GM19397 (cell line): ENCODE results near the gene CILP2.

Experiments used
- ATAC-seq: cut with Tn5 transposase; IDR thresholded peaks from one replicate; pipeline ENCODE4 v1.9.1; 2021; ENCODE audit warnings: mild to moderate bottlenecking, moderate library complexity; ENCODE audit not compliant: unreplicated experiment

CILP2 gene

DNA sequence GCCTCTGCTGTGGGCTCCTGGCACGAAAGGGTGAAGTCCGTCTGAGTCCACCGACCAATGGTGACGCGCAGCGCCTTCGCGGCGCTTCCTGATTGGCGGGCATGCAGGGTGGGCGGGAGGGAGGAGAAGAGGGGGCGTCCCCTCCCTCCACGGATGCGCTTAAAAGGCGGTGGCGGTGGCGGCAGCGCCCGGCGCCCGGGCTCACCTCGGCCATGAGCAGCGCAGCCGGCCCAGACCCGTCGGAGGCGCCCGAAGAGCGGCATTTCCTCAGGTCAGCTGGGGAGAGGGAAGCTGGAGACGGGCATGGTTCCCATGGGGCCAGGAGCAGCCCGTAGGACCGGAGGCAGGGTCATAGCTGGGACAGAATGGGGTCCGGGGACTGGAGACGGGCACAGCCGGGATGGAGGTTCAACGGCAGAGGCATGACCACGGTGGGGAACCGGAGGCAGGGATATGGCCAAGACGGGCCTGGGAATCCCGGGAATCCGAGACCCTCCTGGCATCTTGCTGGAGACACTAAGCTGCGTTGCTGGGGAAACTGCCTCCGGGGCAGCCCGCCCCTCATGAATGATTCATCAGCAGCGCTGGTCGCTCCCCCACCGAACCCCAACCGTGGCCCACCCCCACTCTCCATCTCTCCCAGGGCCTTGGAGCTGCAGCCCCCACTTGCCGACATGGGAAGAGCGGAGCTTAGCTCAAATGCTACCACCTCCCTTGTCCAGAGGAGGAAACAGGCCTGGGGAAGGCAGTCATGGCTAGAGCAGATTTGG is 9.2 kb upstream of the CILP2 start, which contains the start of gene YJEFN3:
Gene YJEFN3 (plus strand): TSS at position 191 of the 770 bp plus-strand sequence. CDS start 22 bp downstream, at position 213.
- ATAC-seq: no peak

DNA sequence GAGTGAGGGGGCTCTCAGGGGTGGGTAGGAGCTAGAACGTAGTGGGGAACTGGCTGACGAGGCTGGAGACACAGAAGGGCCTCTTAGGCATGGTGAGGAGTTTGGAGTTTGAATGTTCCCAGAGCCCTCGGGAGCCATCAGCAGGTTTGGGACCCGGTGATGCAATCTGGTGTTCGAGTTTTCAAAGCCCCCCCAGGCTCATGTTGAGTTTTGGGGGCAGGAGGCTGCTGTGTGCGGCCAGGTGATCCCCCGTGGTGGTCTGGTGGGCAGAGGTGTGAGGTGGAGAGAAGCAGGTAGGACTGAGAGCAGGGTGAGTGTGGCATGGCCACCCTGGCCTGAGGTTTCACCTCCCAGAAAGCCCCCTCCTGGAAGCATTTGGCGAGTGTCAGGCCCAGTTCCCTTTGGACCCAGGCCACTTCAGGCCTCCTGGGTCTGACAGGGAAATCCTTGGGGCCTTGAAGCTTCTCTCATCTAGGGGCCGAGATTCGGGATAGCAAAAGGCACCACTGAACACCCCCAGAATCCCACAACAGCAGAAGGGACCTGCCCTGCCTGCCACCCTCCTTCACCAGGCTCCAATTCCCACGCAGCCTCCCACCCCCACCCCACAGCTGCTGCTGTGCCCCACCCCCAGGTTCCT is 8.2 kb upstream of the CILP2 start:
- no peak for ATAC-seq

DNA sequence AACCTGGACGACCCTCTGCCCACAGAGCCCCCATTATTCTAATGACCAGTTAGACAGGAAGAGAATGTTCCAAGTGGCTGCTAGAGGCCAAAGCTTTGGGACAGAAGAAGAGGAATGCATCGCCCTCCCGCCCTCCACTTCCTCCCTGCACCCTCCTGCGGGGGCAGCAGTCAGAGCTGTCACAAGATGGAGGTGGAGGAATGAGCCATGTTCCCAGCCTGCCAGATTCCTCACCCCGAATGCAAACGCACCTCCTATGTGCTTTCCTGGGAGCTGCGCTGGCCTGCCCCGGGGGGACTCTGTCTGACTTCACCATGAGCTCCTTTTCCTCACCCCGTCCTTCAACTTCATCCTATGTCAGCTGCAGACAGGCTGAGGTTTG is 7.7 kb upstream of the CILP2 start:
- no peak for ATAC-seq

DNA sequence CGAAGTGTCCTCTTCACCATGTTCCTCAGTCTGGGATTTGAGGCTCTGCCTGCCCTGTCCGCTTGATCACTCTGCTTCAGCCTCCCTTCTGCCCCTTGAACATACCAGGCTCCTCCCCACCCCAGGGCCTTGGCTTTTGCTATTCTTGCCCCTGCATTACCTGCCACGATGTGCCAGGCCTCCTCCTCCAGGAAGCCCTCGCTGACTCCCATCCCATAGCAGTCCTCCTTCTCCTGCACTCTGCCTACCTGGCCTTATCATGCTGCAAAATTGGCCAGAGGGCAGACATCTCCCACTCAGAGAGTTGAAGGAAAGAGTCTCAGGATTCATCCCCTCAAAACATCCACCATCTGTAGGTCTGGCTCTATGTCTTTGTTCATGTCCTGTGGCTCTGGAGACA is 7.2 kb upstream of the CILP2 start:
- no peak for ATAC-seq

DNA sequence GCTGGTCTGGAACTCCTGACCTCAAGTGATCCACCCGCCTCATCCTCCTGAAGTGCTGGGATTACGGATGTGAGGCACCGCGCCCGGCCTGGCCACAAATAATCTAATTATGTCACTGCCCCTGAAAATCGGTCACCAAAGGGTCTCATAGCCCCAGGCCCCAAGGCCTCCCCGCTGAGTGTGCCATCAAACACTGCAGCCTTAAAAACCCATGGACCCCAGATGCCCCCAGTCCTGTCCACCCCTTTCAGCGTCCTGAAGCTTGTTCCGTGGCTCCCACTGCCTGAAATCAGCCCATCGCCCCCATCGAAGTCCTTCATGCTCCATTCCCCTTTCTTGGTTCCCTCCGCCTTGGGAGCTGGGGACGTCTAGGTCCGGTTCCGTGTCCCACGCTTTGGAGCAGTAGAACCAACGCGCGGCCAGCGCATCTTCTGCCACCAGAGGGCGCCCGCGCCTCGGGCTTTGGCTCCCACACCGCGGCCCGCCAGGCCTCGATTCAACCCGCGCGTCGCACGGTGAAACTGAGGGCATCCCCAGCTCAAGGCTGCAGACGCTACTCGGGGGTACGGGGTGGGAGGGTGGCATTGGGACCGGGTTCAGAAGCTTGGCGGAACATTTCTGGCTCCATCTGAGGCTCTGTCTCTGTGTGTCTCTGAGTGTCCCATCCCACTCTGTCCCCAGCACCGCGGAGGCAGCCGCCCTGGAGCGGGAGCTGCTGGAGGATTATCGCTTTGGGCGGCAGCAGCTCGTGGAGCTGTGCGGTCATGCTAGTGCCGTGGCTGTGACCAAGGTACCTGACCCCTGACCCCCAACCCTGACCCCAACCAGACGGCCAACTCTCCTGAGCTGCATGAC is 5.9 kb upstream of the CILP2 start:
- ATAC-seq: no peak

DNA sequence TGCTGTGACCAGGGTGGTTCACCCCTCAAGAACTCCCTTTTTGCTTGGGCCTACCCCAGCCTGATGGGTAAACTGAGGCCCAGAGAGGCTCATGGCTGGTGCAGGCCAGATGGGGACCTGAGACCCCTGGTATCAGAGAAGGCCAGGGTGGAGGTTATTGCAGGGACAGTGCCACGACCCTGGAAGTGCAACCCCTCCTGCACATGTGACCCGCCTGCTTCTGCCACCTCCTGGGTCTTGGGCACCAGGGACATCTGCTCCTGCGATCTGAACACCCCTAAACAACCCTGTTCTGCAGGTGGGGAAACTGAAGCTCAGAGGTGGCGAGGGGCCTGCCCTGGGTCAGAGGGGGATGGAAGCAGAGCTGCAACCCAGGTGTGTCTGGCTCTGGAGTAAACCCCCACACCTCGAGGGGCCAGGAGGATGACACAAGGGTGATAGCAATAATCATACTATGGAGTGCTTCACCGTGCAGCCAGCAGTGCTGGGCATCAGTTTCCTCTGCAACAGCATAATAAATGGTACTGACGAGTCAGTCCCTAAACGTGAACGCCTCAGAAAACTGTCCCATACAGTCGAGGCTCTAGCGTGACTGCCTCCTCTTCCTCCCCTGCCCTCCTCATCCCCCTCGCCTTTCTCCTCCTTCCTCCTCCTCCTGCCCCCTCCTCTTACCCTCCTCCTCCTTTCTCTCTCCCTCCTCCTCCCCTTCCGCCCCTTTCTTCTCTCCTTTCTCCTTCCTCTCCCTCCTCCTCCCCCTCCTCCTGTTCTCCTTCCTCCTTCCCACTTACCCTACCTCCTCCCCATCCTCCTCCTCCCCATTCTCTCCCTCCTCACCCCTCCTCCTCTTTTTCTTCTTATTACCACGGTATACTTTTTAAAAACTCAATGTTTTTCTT is 5.0 kb upstream of the CILP2 start:
- no peak for ATAC-seq

DNA sequence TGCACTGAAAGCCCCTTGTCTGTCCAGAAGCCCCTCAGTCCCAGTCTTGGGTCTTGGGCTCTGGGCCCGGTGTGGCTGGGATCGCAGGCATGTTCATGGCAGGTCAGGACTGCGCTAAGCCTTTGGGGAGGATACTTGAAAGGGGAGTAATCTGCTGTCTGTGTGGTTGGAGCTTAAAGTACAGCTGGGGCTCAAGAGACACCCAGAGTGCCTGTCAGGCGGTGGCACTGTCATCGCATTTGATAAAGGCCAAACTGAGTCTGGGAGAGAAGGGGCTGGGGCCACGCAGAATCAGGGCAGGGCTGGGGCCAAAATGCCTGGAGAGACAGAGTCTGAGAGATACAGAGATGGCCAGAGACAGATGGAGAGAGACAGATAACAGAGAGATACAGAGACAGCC is 4.2 kb upstream of the CILP2 start:
- no peak for ATAC-seq

DNA sequence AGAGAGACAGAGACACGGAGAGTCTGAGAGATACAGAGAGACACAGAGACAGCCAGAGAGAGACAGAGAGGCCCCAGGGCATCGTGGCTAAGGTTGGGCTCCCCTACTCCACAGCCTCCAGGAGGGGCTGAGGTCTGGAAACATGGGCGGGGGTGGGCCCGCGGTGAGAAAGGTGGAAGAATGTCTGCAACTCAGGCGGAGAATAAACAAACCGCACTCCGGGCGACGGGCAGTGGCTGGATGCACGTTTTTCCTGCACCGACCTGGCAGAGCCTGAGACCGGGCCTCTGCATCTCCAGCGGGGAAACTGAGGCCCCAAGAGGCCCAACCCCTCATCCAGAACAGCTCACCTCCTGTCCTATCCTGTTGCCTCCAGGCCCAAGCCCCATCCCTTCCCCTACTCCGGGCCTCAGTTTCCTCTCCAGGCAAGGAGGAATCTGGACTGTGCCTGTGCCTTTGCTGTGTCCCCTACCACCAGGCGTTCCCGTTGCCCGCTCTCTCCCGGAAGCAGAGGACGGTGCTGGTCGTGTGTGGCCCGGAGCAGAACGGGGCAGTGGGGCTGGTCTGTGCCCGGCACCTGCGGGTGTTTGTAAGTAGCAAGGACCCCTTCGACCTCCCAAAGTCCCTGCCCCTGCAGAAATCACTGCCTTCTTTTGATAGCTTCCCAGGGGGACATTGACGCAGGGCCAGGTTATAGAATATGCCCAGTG is 3.4 kb upstream of the CILP2 start:
- ATAC-seq: no peak

DNA sequence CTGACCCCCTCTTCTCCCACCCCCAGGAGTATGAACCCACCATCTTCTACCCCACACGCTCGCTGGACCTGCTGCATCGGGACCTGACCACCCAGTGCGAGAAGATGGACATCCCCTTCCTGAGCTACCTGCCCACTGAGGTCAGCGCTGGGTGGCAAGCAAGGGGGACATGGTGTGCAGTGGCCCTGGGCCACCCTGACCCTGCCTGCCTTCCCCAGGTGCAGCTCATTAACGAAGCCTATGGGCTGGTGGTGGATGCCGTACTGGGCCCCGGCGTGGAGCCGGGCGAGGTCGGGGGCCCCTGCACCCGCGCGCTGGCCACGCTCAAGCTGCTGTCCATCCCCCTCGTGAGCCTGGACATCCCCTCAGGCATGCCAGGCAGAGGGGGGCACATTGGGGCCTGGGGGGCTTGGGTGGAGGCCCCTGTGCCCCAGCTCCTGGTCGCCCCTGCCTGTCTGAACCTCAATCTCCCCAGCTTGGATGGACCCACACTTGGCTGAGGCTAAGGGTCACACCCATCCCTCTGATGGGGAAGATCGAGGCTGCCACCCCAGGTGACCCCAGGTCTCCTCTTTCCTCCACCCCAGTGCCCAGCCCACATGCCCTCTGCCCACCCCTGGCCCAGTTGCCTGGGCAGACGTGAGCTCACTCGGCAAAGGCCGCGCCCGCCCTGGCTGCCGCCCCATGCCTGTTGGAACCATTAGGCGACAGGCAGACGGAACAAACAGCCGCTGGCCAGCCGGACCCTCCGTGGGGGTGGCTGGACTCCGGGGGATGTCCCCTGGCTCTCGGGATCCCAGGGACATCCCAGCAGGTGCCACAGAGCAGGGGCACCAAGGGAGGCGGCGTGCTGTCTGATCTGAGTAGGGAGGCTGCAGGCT is 2.5 kb upstream of the CILP2 start:
- ATAC-seq: no peak

DNA sequence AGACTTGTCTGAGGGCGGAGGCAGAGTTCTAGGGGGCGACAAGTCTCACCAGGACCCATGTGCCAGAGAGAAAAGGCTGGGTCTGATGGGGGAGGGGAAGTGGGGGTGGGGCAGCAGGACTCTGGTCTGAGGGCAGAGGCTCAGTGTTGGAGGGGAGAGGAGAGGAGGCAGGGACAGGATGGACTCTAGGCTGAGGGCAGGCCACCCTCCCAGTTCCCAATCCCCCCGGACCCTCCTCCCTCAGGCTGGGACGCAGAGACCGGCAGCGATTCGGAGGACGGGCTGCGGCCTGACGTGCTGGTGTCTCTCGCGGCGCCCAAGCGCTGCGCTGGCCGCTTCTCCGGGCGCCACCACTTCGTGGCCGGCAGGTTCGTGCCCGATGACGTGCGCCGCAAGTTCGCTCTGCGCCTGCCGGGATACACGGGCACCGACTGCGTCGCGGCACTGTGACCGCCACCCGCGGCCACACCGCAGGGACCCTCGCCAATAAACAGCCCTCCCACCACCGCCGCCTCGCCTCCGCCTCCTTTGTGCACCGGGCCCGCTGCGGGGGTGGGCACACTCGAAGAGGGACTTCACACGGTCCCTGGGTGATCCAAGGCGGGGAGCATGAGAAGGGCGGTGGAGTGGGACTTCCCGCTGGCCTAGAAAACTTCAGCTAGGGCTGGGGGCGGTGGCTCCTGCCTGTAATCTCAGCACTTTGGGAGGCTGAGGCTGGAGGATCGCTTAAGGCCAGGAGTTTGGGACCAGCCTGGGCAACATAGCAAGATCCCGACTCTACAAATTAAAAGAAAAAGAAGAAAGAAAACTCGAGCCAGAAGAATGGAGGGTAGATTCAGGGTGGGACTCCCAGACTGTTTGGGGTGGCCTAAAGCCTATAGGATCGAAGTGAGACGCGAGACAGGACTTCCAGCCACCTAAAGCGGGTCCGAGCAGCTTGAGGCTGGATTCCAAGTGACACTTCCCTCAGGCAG is 703 bp upstream of the CILP2 start:
- no peak for ATAC-seq

DNA sequence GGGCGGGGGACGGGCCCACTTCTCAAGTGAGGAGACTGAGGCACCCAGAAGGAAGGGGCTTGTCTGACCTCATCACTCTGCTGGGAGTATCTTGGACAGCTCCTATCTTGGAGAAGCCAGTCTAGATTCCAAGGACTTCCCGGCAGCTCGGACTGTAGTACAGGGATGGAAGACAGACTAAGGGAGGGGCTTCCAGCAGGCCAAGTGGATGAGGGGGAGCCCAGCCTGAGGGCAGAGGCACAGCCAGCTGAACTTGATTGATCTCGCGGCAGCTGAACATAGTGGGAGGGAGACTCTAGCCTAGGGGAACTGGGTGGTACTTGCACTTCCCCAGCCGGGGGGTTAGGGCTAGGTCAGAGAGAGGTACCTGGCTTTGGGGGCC is 711 bp downstream of the CILP2 start:
- ATAC-seq: no peak

DNA sequence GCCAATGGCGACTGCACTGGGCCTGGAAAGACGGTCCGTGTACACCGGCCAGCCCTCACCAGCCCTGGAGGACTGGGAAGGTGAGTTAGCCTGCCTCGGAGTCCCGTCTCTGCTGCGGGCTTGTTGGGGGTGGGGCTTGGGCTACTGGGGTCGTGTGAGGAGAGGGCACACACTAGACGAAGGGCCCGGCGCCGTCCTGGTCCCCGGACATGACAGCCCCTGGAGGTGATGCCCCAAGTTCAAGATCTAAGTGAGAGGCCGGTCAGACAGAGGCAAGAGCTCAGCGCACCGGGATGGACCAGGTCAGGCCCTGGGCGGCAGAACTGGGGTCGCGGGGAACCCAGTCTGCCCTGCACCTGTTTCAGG is 1.6 kb downstream of the CILP2 start:
- ATAC-seq: no peak

DNA sequence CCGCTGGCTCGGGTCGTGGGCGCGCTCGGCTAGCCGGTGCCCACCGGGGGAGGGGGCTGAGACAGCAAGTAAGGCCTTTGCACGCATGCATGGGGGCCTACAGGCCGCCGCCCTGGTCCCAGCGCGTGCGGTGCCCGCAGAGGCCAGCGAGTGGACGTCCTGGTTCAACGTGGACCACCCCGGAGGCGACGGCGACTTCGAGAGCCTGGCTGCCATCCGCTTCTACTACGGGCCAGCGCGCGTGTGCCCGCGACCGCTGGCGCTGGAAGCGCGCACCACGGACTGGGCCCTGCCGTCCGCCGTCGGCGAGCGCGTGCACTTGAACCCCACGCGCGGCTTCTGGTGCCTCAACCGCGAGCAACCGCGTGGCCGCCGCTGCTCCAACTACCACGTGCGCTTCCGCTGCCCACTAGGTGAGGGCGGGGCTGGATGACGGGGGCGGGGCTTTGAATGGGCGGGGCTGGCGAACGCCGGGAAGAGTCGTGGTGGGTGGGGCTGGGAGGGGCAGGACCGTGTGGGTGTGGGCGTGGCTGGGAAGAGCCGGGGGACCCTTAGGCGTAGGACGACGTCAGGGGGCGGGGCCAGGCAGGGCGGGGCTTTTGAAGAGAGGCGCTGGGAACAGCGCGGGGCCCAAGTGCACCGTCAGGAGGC is 2.1 kb downstream of the CILP2 start:
- no peak for ATAC-seq

DNA sequence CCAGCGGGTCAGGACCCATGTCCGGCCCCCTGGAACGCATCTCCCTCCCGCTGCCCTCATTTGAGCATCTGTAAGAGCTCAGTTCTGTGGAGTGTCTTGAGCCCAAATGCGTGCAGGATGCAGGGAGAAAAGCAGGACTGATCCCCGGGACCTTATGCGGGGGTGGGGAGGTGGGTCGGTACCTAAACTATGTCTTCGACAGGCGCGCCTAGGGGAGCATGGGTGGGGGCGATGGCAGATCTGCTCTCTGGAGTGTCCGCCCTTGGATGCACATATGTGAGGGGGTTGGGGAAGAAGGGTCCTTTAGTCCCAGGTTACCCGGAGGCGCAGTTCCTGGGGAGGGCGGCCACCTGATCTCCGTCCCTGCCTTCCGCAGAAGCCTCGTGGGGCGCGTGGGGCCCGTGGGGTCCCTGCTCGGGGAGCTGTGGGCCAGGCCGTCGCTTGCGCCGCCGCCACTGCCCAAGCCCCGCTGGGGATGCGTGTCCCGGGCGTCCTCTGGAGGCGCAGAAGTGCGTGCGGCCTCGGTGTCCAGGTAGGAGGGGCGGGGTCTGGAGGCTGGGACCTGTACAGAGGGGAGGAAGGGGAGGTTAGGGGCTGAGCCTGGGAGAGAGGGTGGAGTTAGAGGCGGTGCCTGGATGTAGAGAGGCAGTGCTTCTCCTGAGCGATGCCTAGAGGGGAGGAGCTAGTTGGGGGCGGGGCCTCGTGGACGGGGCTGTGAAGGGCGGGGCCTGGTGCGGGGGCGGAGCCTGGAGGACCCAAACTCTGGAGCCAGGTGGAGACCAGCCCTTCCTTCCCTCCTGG is 2.9 kb downstream of the CILP2 start:
- peak; percentile 64 for ATAC-seq

DNA sequence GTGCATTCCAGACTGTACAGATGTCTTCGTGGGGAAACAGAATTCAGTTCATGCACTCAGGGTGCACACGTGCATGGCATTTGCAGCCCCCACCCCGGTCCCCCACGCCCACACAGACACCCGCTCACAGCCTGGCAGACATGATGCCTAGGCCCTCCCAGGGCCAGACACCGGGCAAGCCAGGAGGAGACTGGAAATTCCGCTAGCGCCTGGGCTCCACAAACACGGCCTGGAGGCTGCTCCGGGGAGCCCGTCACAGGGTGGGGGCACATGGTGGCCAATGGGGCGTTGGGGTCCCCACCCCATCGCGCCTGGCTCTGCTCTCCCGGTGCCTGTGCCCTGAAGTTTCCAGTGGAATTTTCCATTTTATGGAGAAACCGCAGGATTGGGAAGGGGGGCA is 3.6 kb downstream of the CILP2 start:
- no peak for ATAC-seq

DNA sequence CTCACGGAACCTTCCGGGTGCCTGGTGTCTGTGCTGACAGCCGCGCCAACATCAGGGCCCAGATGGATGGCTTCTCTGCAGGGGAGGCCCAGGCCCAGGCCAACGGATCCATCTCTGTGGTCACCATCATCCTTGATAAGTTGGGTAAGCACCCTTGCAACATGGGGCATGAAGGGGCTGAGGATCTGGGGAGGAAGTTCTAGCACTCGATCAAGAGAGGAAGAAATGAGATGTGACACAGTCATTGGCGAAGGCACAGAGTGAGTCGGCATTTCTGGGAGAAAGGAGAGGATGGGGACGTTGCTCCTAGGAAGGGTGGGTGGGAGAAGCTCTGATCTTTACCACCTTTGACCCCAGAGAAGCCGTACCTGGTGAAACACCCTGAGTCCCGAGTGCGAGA is 4.4 kb downstream of the CILP2 start:
- no peak for ATAC-seq

DNA sequence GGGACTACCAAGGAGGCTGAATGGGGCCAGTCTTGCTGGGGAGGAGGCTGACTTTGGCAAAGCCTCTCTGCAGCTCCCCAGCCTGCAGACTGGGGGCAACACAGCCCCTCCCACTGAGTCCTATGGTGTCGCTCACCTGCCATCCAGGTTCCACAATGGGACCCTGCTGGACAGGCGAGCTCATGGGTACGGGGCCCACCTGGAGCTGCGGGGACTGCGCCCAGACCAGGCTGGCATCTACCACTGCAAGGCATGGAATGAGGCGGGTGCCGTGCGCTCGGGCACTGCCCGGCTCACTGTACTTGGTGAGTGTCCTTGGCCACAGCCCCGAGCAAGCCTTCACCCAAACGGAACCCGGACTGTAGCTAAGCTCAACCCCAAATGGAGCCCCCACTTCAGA is 5.0 kb downstream of the CILP2 start:
- no peak for ATAC-seq
